22Rv1 (cell line): ENCODE results near the gene TMEM123.

ENCODE experiments used
- H3K27ac ChIP-seq: fragments of 450-650 bp; 2 replicates; pipeline ENCODE4 v1.5.1; 2017
- CTCF ChIP-seq: fragments of 450-650 bp; IDR thresholded peaks from 2 replicates; pipeline ENCODE4 v1.5.1; 2017; ENCODE audit warnings: mild to moderate bottlenecking
- ZFX ChIP-seq: fragments of 450-650 bp; IDR thresholded peaks from 2 replicates; pipeline ENCODE4 v1.6.1; 2017; ENCODE audit warnings: antibody characterized with exemption, borderline replicate concordance

The TMEM123 gene

GRCh38 chr11:102457056-102457677 lies 4.6 kb upstream of the TMEM123 start:
- no peak overlapping the region for H3K27ac ChIP-seq
- TF ChIP-seq CTCF (no peak), ZFX (no peak)

DNA sequence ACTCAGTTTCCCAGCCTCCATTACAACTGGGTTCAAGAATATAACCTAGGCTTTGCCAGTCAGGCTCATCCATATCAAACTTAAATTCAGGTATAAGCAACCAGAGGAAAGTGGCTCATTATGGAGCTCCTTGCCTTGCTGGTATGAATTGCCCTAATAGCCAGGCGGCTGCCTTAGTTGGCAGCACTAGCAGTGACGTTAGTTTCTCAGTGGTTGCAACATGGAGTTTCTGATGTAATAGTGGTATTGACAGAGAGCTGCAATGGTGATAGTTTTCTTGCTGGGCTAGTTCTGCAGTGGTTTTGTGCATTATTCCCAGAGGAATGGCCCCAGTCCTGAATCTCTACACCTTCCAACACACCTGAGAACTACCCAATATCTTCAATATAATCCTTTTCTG lies 3.8 kb upstream of the TMEM123 start:
- no peak overlapping the region for H3K27ac ChIP-seq
- TF ChIP-seq CTCF (no peak), ZFX (no peak)

DNA sequence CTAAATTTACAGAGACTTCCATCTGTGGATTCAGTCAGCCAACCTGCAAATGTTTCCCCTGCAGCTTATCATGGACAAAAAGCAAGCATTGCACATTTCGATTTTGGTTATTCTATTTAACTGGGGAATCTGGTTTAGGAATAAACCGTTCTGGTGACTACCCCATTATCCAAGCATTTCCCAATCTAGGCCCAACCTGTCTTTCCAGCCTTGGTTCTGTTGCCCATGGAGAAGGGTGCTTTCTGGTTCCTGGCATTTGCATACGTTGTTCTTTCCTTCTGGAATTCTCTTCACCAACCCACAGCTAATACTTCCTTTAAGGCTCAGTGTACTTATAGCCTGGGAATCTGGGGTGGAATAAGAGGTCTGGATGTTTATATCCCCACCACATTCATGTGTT lies 1.4 kb upstream of the TMEM123 start:
- no peak overlapping the region for H3K27ac ChIP-seq
- no peak for TF ChIP-seq ZFX
- TF ChIP-seq CTCF = no peak

- TF ChIP-seq ZFX = no peak
- TF ChIP-seq CTCF = no peak
- H3K27ac ChIP-seq = no peak overlapping the region
Measured at GRCh38 chr11:102453302-102453695, 734 bp upstream of the TMEM123 start.

- TF ChIP-seq ZFX (no peak), CTCF (no peak)
- H3K27ac ChIP-seq = peak overlapping the region; percentile 59
Measured at GRCh38 chr11:102451681-102452460, 694 bp downstream of the TMEM123 start.

DNA sequence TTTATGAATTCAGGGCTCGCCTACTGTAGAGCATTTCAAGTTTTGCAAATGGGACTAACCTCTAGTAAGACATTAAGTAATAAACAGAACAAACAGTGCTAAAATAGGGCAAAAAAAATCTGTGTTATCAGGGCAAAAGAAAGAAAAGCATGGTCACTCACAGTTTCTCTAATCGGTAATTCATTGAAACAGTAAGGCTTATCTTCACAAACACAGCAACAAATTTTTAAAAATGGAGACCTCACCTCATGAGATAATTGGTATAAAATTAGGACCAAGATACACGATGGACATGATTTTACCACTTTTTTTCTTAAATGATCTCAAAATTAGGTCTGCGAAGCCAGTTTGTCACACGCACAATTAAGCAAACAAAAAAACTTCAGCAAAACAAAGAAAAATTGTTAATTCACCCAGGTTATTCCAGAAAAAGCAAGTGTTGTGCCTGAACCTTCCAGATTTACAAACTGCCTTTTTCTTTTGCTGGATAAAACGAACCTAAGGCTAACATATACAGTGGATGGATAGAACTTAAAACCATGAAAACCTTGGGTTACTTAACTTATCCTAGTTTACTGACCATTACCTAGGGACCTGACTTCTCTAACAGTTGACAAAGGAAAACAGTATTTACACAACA lies 1.4 kb downstream of the TMEM123 start:
- H3K27ac ChIP-seq = peak overlapping the region; percentile 59

More for the DNA sequence above, 1.4 kb downstream of the TMEM123 start:
- no peak for TF ChIP-seq CTCF
